GM19324 (cell line): Measurements from ENCODE around the gene MGAT5B.
"Not testable (repeated sequence)": the region's sequence is repeated elsewhere in the genome, so short reads cannot be mapped to it uniquely, and the experiment has no call there.

Source experiments
- ATAC-seq: cut with Tn5 transposase; IDR thresholded peaks from one replicate; pipeline ENCODE4 v1.9.1; 2021; ENCODE audit warnings: mild to moderate bottlenecking, moderate library complexity; ENCODE audit not compliant: unreplicated experiment, low FRiP score

The MGAT5B gene

GRCh38 chr17:76868176-76868668 lies at the start of gene MGAT5B:
Gene MGAT5B (plus strand): TSS chr17:76868404. CDS start chr17:76869030, 626 bp downstream.
- no peak for ATAC-seq

GRCh38 chr17:76820039-76820438 lies 48.2 kb upstream of the MGAT5B start:
- ATAC-seq, result no peak

- no peak for ATAC-seq
Observed at GRCh38 chr17:76820561-76820960, 47.6 kb upstream of the MGAT5B start.

- ATAC-seq, result no peak
Observed at GRCh38 chr17:76822184-76822778, 45.9 kb upstream of the MGAT5B start.

- ATAC-seq, result no peak
Observed at GRCh38 chr17:76824093-76824492, 44.1 kb upstream of the MGAT5B start.

- ATAC-seq, result no peak
Observed at GRCh38 chr17:76826330-76827068, 41.7 kb upstream of the MGAT5B start.

- no peak for ATAC-seq
Observed at GRCh38 chr17:76827736-76828135, 40.5 kb upstream of the MGAT5B start.

- no peak for ATAC-seq
Observed at GRCh38 chr17:76830987-76831715, 37.1 kb upstream of the MGAT5B start.

GRCh38 chr17:76833034-76833644 lies 35.1 kb upstream of the MGAT5B start:
- ATAC-seq, result no peak

- no peak for ATAC-seq
Observed at GRCh38 chr17:76833747-76834146, 34.5 kb upstream of the MGAT5B start.

GRCh38 chr17:76834870-76835269 lies 33.3 kb upstream of the MGAT5B start:
- ATAC-seq, result no peak

GRCh38 chr17:76840443-76840767 lies 27.8 kb upstream of the MGAT5B start:
- ATAC-seq, result no peak

GRCh38 chr17:76840884-76841775 lies 27.1 kb upstream of the MGAT5B start:
- ATAC-seq, result no peak

- no peak for ATAC-seq
Observed at GRCh38 chr17:76841776-76842405, 26.3 kb upstream of the MGAT5B start.

- ATAC-seq, result not testable (repeated sequence)
Observed at GRCh38 chr17:76843068-76843467, 25.1 kb upstream of the MGAT5B start.

- no peak for ATAC-seq
Observed at GRCh38 chr17:76843703-76844484, 24.3 kb upstream of the MGAT5B start.

- no peak for ATAC-seq
Observed at GRCh38 chr17:76844485-76844829, 23.7 kb upstream of the MGAT5B start.

GRCh38 chr17:76844846-76845245 lies 23.4 kb upstream of the MGAT5B start:
- no peak for ATAC-seq

GRCh38 chr17:76845541-76846017 lies 22.6 kb upstream of the MGAT5B start:
- no peak for ATAC-seq
